Transverse colon (tissue), 4 donors: Measurements from ENCODE around the gene UVRAG.

ENCODE experiments used
- CTCF ChIP-seq, 5 experiments: fragments of 200-600 bp in 3 of 5; fragments of 450-650 bp in 2 of 5; sonication (generic) in 3 of 5; IDR thresholded peaks; 1 replicate in 2 of 5; 2 replicates in 3 of 5; pipeline ENCODE4 v1.5.1; 2016 to 2017; ENCODE audit warnings: antibody characterized with exemption in 5 of 5, inconsistent platforms in 3 of 5, mild to moderate bottlenecking in 2 of 5, moderate library complexity in 1 of 5
- EP300 ChIP-seq: sonication (generic); formaldehyde crosslinking; IDR thresholded peaks from one replicate; pipeline ENCODE4 v1.6.1; 2017; ENCODE audit warnings: antibody characterized with exemption, low read depth
- POLR2A ChIP-seq: fragments of 450-650 bp; IDR thresholded peaks from one replicate; pipeline ENCODE4 v1.6.1; 2016; ENCODE audit warnings: antibody characterized with exemption, mild to moderate bottlenecking, moderate library complexity
- POLR2AphosphoS5 ChIP-seq, 3 donors: sonication (generic); formaldehyde crosslinking; IDR thresholded peaks; one replicate each; pipeline ENCODE4 v1.6.1; 2016; ENCODE audit warnings: antibody characterized with exemption in 3 of 3

- TF ChIP-seq POLR2A, result no peak
- no peak for TF ChIP-seq EP300
- no peak for TF ChIP-seq CTCF (IDR thresholded peaks at IDR 0.05)
- no peak for TF ChIP-seq POLR2AphosphoS5 (IDR thresholded peaks at IDR 0.05)
Measured at GRCh38 chr11:76149713-76150112, 334.7 kb downstream of the UVRAG start.
